NCI-H510A (cell line): ENCODE measurements around the gene PDGFRB.

Source experiments
- DNase-seq: peaks from one replicate; lab custom pipeline; 2025; lab: John Stamatoyannopoulos, UW

Gene PDGFRB

DNA sequence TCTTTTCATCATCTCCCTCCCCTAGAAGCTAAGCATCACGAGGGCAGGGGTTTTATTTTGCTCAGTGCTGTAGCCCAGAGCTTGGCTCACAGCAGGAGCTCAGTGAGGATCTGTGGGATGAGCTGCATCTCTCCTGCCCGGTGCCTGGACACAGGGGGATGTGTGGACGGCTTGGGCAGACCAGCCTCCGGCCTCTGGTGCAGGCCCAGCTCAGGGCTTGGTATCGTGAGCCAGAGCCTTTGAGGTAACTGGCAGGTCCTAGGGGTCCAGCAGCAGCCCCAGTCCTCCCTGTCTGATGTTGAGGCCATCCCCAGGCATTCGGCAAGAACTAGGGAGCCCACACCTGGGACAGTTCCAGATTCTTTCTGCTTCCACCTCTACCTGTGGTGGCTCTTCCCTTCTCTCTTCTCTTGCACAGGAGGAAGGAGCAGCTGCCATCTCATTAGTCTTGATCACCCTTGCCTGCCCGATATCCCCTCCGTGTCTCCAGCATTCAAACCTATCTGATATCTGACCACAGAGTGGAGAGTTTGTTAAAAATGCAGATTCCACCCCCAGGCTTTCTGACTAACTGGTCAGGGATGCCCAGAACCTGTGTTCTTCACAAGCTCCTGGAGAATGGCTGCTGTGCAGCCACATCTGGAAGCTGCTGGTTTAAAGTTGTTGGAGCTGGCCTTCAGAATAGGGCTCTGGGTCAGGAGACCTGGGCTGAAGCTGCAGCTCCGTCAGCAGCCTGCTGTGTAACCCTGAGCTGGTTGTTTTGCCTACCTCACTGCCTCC is 26.3 kb upstream of the PDGFRB start:
- DNase-seq = no peak

GRCh38 chr5:150181027-150181426 is 25.4 kb upstream of the PDGFRB start:
- DNase-seq = no peak

DNA sequence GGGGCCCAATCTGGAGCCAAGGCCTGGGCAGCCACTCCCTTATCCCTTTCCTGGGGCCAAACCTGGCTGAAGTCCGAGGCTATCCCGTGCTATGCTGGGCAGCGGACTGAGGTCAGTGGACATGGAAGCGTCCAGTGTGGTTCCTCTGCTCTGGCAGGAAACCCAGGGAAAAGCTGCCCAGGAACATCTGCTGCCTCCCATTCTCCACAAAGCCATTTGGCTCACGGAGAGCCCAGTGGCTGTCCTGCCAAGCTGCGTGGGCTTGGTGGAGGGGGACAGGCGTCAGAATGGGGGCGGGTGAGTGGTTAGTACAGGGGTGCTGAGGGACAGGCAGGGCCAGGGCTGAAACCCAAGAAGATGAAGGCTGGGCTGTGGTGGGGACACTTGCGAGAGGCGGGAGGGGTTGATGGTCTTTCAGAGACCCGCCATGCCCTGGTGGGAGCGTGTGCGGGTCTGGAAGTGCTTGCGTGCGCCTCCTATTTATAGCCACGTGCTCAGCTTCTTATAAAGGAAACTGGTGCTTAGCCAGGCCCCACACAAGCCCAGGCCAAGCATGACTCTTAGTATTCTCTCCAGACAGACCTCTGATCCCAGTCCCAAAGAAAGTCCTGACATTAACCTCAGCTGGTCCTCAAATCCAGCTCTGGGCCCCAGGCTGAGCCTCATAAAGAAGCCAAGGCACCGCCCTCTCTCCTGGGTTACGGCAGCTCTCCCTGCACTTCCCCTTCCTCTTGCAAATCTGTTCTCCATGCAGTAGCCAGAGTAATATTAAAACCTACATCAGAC is 24.8 kb upstream of the PDGFRB start:
- no peak for DNase-seq

DNA sequence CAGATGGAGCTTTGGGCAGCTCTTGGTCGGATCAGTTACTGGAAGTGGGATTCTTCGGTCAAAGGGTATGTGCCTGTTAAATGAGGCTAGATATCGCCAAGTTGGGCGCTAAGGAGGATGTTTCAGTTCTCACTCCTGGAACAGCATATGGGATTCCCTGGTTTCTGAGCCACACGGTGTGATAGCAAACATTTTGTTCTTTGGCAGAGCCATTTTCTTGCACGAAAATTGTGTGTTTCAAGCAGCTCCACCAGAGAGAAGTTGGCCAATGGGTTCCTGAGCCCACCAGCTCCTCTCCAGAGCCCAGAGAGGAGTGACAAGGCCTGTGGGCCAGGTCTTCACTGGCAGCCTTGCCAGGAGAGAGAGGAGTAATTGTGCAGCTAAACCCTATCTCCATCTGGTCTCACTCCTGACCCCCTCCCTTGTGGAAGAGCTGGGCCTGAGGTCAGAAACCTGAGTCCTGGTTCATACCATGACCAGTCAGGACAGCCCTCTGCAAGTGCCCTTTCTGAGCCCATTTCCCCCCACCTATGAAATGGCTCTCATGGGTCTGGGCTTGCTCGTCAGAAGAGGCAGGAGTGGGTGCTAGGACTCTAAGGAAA is 23.5 kb upstream of the PDGFRB start:
- no peak for DNase-seq

DNA sequence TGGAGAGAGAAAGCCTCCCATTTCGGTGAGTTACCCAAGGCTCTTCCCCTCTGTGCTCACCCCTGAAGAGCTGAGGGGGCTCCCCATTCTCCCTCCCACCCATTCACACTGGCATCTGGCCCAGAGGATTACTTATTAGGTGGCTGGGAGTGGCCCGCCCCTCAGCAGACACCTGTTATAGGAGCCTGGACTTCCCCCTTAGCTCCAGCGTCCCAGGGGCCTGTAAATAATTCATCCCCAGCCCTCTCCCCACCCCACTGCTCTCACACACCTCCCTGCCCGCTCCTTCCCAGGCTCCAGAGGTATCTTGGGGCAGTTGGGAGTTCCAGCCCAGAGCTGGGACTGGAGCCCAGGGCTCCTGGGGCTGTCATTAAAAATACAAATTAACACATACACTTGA is 22.6 kb upstream of the PDGFRB start:
- no peak for DNase-seq

DNA sequence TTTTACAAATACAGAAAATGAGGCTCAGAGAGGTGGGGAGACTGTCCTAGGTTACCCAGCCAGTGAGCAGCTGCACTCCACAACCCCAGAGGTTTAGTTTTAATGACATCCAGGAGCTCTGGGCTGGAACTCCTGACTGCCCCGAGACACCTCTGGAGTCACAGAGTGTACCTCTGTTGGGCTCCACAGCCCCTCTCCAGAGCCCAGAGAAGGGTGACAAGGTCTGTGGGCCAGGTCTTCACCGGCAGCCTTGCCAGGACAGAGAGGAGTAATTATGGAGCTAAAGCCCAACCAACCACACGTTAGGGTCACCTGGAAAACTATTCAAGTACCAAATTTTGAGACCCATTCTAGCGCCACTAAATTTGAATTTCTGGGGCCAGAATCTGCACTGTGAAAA is 22.1 kb upstream of the PDGFRB start:
- DNase-seq = no peak

- DNase-seq = no peak
Observed at GRCh38 chr5:150176745-150177477, 21.3 kb upstream of the PDGFRB start.

- DNase-seq = no peak
Observed at GRCh38 chr5:150175536-150175935, 19.9 kb upstream of the PDGFRB start.

DNA sequence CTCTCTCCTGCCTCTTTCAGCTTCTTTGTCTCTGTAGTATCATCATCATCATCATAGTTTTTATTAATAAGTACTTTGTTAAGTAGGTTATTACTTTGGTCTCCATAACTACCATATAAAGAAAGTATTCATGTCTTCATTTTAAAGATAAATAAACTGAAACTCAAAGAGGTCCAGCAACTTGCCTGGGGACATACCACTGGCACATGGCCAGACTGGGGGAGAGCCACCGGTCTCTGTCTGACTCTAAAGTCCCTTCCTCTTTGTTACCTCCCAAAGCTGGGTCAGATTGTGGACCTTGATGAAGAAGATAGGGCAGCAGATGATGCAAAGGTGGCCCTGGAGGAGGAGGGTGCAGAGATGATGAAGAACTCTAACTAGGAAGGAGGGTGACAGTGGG is 19.4 kb upstream of the PDGFRB start:
- no peak for DNase-seq

DNA sequence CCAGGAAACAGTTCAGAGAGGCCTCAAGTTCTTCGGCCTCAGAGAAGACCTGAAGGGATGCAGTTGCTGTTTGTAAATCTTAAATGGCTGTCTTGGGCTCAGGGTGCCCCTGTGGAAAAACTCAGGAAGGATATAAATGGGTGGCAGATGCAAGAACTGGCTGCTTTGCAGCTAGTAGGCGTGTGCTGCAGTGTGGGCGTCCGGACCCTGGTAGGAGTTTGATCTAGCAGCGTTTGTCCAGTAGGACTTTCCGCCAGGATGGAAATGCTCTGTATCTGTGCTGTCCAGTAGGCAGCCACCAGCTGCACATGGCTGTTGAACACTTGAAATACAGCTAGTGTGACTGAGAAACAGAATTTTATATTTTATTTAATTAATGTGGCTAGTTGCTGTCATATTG is 18.6 kb upstream of the PDGFRB start:
- no peak for DNase-seq

GRCh38 chr5:150173161-150173560 is 17.5 kb upstream of the PDGFRB start:
- no peak for DNase-seq

- no peak for DNase-seq
Observed at GRCh38 chr5:150172556-150172955, 16.9 kb upstream of the PDGFRB start.

DNA sequence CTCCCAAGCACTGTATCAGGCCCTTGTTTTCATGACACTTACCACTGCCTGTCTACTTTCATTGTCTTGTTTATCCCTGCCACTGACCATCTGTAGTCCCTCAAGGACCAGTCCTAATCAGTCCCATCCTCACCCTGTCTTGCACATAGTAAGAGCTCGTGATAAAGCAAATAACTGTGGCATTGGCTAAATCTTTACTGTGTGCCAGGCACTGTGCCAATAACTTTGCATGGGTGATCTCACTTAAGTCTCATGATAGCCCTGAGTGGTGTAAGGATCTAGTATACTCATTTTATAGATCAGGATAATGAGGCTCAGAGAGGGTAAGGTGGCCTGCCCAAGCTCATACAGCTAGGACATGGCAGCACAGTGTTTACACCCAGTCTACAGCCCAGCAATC is 16.5 kb upstream of the PDGFRB start:
- DNase-seq = no peak

GRCh38 chr5:150168864-150169263 is 13.2 kb upstream of the PDGFRB start:
- DNase-seq = no peak

GRCh38 chr5:150167908-150168307 is 12.3 kb upstream of the PDGFRB start:
- no peak for DNase-seq

DNA sequence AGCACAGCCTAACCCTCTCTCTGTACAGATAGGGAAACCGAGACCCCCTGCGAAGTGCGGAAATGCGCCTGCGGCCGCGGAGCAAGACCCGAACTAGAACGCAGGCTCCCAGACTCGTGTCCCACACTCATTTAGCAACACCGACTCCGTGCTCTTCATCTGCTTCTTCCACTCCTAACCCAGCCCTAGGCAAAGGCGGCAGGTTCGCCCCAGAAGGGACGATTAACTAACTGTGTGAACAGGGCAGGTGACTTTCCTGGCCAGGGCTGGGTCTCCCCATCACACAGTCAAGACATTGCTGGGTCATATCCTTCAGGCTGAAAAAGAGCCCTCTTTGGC is 11.8 kb upstream of the PDGFRB start:
- DNase-seq = no peak

GRCh38 chr5:150166650-150167511 is 11.2 kb upstream of the PDGFRB start, which contains the start of gene CDX1:
Gene CDX1 (plus strand): TSS chr5:150166778. CDS start chr5:150166877, 99 bp downstream.
- DNase-seq = no peak

DNA sequence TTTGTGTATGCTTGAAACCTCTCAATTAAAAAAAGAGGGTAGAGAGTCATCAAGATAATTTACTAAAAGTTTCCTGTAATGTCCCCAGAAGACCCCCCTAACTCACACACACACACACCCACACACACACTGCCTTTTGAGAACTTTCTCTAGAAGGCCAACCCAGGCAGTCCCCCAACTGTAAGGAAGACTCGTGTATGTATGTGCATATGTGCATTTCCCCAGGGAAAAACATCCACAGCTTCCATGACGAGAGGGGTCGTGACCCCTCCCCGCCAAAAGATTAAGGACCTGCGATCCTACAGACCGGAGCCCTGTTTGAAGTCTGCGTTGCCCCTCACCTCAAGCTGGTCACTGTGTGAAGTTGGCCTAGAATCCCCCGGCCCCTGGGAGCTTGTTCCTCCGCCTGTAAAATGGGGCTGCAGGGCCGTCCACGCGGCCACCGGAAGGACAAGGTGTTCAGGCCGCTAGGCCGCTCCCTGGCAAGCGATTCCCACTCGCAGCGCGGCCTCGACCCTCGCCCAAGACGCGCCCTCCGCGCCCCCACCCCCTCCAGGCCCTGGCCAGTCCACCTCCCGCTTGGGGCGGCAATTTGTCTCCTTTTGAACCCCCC is 10.5 kb upstream of the PDGFRB start:
- DNase-seq = no peak

DNA sequence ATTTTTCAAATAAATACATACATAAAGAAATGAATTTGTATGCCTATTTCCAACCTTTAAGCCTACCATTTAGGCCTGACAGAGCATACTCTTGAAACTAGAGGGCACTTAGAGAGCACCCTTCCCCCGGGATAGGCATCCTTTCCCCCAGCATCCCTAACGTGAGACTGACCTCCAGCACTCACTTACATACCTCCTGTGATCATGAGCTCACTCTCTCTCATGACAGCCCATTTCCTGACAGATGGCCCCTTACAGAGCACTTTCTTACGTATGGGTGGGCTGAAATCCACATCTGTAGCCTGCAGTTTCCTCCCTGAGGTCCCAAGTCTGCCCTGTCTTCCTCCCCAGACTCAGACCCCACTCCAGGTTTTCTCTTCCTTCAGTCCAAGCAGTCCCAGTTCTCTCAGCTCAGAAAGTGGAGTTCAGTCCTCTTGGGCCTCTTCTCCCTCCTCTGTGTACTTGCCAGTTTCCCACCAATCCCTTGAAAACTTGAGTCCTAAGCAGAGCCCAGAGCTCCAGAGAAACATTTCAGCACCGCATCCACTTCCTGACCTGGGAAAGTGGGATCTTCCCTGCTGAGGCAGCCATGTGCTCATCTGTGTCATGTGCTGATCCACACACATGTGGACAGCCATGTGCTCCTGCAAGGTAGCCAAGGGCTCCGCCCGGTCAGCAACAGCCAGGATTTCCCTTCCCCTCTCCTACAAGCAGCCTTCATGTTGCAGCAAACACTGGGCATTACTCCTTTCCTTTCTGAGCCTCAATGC is 8.8 kb upstream of the PDGFRB start:
- DNase-seq = no peak

- no peak for DNase-seq
Observed at GRCh38 chr5:150163547-150164059, 8.0 kb upstream of the PDGFRB start.
